Trophoblast cell (in vitro differentiated cells and primary cell): ENCODE measurements around the gene WAPL.

Experiments
- DNase-seq, 2 donors: peaks; one replicate each; pipeline ENCODE4 v3.0.0-alpha.2; 2016
- H2AFZ ChIP-seq: 2 replicates; pipeline ENCODE4 v1.6.1; 2013; ENCODE audit warnings: low read length, moderate library complexity, mild to moderate bottlenecking; ENCODE audit not compliant: insufficient read depth, poor library complexity
- H2AK5ac ChIP-seq: 2 replicates; pipeline ENCODE4 v1.6.1; 2013; ENCODE audit warnings: mild to moderate bottlenecking, low read length
- H2BK120ac ChIP-seq: 2 replicates; pipeline ENCODE4 v1.6.1; 2013; ENCODE audit warnings: low read length, mild to moderate bottlenecking, moderate library complexity; ENCODE audit not compliant: insufficient read depth, poor library complexity
- H2BK12ac ChIP-seq: 2 replicates; pipeline ENCODE4 v1.6.1; 2013; ENCODE audit warnings: mild to moderate bottlenecking, low read length, moderate library complexity
- H2BK5ac ChIP-seq: 2 replicates; pipeline ENCODE4 v1.6.1; 2013; ENCODE audit warnings: low read length, low read depth, moderate library complexity, mild to moderate bottlenecking; ENCODE audit not compliant: poor library complexity
- H3K14ac ChIP-seq: 2 replicates; pipeline ENCODE4 v1.6.1; 2013; ENCODE audit warnings: mild to moderate bottlenecking, low read length
- H3K18ac ChIP-seq: 2 replicates; pipeline ENCODE4 v1.6.1; 2013; ENCODE audit warnings: mild to moderate bottlenecking, low read length
- H3K23ac ChIP-seq: 2 replicates; pipeline ENCODE4 v1.6.1; 2013; ENCODE audit warnings: low read length
- H3K27ac ChIP-seq: 2 replicates; pipeline ENCODE4 v1.5.1; 2013; ENCODE audit warnings: low read depth, mild to moderate bottlenecking, inconsistent platforms, low read length, moderate library complexity
- H3K27me3 ChIP-seq: 2 replicates; pipeline ENCODE4 v1.6.1; 2013; ENCODE audit warnings: inconsistent platforms, mild to moderate bottlenecking, low read length, moderate library complexity; ENCODE audit not compliant: insufficient read depth
- H3K36me3 ChIP-seq, 2 experiments: 1 replicate in 1 of 2; 2 replicates in 1 of 2; pipeline ENCODE4 v1.6.1; 2013; ENCODE audit warnings: low read length in 2 of 2, mild to moderate bottlenecking in 2 of 2, moderate library complexity in 1 of 2; ENCODE audit not compliant: insufficient read depth in 2 of 2, control insufficient read depth in 1 of 2
- H3K4ac ChIP-seq: 2 replicates; pipeline ENCODE4 v1.6.1; 2013; ENCODE audit warnings: low read depth, mild to moderate bottlenecking, low read length, moderate library complexity
- H3K4me1 ChIP-seq, 2 experiments: 1 replicate in 1 of 2; 2 replicates in 1 of 2; pipeline ENCODE4 v1.6.1; 2013; ENCODE audit warnings: low read length in 2 of 2, mild to moderate bottlenecking in 2 of 2, moderate library complexity in 1 of 2; ENCODE audit not compliant: insufficient read depth in 2 of 2, control insufficient read depth in 1 of 2
- H3K4me2 ChIP-seq: 2 replicates; pipeline ENCODE4 v1.6.1; 2013; ENCODE audit warnings: inconsistent platforms, mild to moderate bottlenecking, low read length, moderate library complexity
- H3K4me3 ChIP-seq: 2 replicates; pipeline ENCODE4 v1.5.1; 2013; ENCODE audit warnings: mild to moderate bottlenecking, low read depth, low read length, inconsistent platforms
- H3K79me1 ChIP-seq: one replicate; pipeline ENCODE4 v1.6.1; 2013; ENCODE audit warnings: low read length
- H3K79me2 ChIP-seq: 2 replicates; pipeline ENCODE4 v1.6.1; 2013; ENCODE audit warnings: low read length, mild to moderate bottlenecking; ENCODE audit not compliant: control insufficient read depth, insufficient read depth, poor library complexity
- H3K9ac ChIP-seq: 2 replicates; pipeline ENCODE4 v1.6.1; 2013; ENCODE audit warnings: mild to moderate bottlenecking, low read length
- H3K9me3 ChIP-seq: 2 replicates; pipeline ENCODE4 v1.6.1; 2013; ENCODE audit warnings: low read depth, mild to moderate bottlenecking, control low read depth, inconsistent platforms, low read length; ENCODE audit not compliant: insufficient read depth
- H4K12ac ChIP-seq: 2 replicates; pipeline ENCODE4 v1.6.1; 2013; ENCODE audit warnings: low read depth, mild to moderate bottlenecking, low read length, moderate library complexity
- H4K8ac ChIP-seq: 2 replicates; pipeline ENCODE4 v1.6.1; 2013; ENCODE audit warnings: low read depth, mild to moderate bottlenecking, low read length, moderate library complexity
- H4K91ac ChIP-seq: one replicate; pipeline ENCODE4 v1.6.1; 2013; ENCODE audit warnings: low read depth, mild to moderate bottlenecking, low read length, moderate library complexity
- WGBS: extraction: QIAGEN DNeasy Blood & Tissue Kit; methylation state at CpG from one replicate; pipeline ENCODE4 v1.1.7; 2013; ENCODE audit warnings: missing lambda C conversion rate; ENCODE audit not compliant: insufficient read length, insufficient coverage; ENCODE audit errors: extremely low coverage; 5-methylcytosine and 5-hydroxymethylcytosine counted together

WAPL gene

DNA sequence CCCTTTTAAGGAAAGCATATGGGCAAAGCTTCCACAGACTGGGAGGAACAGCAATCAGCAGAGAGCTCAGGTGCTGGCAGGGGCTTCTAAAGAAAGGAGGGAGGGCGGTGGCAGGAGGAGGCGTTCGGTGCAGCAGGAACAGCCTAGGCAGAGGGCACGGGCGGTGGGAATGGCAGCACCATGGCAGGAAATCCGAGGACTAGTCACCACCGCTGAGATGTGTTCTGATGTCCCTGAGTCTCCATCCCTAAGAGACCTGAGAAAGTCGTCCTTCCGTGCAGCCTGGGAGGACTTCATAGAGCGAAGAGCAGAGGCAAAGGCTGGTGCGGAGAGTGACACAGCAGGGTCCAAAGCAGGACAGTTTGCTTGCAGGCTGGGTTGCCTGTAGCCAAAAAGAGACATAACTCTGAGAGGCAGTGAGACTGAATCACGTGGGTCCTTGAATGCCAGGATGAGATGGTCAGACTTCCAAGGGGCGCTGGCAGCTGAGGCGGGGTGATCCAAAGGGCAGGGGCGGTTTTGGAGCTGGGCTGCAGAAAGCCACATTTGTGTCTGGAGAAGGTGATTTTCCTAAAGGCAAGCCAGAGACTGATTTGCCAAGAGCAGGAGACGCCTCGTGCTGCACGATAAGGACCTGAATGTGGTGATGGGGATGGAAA, 119.2 kb downstream of the WAPL start:
- Histone ChIP-seq H3K9me3 (peaks cover 2% of the 10 kb centered on the region), H3K36me3 (no peaks in the 10 kb centered on the region), H2AK5ac (no peak overlapping the region), H4K12ac (no peak overlapping the region), H3K4me1 (peaks cover 6 to 8% of the 10 kb centered on the region in 2 experiments), H3K9ac (no peak overlapping the region), H2BK5ac (no peak overlapping the region), H3K4me2 (no peak overlapping the region), H3K27ac (no peak overlapping the region), H4K91ac (no peak overlapping the region), H4K8ac (no peak overlapping the region), H3K27me3 (peaks cover 28% of the 10 kb centered on the region), H3K4ac (no peak overlapping the region), H2BK12ac (no peak overlapping the region), H3K18ac (no peak overlapping the region), H3K79me2 (peaks cover 5% of the 10 kb centered on the region), H3K14ac (no peak overlapping the region), H3K79me1 (peaks cover 6% of the 10 kb centered on the region), H3K23ac (no peak overlapping the region), H2BK120ac (no peak overlapping the region), H2AFZ (no peak overlapping the region), H3K4me3 (no peak overlapping the region)
- no CpG with 5 or more reads among the region's 18 CpGs for WGBS
- no peak for DNase-seq

DNA sequence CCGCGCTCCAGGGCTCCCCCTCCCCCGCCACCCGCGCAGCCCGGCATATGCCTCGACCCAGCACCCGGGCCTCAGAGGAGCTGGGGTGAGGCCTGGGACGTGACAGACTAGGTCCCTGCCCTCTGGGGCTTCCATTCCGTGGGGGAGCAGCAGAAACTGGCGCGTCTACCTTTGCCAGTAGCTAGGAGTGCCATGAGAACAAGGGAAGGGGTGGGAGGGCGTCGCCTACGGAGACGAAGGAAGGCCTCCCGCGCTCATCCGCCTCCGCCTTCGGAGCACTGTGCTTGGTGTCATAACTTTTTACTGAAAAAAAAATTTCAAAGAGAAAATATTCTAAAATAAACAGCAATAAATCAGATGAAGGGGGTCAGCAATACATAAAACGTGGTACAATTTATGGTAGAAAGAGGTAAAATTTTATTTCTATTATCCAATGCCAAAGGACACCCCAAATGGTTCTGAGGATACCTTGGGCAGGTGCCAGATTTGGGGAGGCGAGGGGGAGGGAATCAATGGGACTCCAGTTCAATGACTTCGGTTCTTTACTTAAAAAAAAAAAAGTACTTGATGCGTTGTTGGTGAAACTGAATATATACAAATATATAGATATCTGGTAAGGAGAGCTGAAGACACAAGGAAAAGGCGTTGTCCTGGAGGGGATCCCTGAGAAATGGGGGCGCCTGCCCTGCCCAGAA, 119.9 kb downstream of the WAPL start:
- H3K23ac ChIP-seq = no peak overlapping the region
- H3K4me2 ChIP-seq = peak overlapping the region; percentile 94
- peaks cover 28% of the 10 kb centered on the region for H3K27me3 ChIP-seq
- H3K79me1 ChIP-seq = peaks cover 6% of the 10 kb centered on the region
- peaks cover 6 to 8% of the 10 kb centered on the region in 2 experiments for H3K4me1 ChIP-seq
- peak overlapping the region; percentile 37 for H2AFZ ChIP-seq
- peak overlapping the region; percentile 16 for H3K4me3 ChIP-seq
- WGBS = no CpG with 5 or more reads among the region's 27 CpGs
- H2BK5ac ChIP-seq = no peak overlapping the region
- DNase-seq = peak in 1 of 2 donors; percentile 16
- no peak overlapping the region for H3K14ac ChIP-seq
- H3K36me3 ChIP-seq = no peaks in the 10 kb centered on the region
- H4K91ac ChIP-seq = no peak overlapping the region
- H2AK5ac ChIP-seq = no peak overlapping the region
- no peak overlapping the region for H3K4ac ChIP-seq
- no peak overlapping the region for H3K9ac ChIP-seq
- H4K8ac ChIP-seq = no peak overlapping the region
- peaks cover 5% of the 10 kb centered on the region for H3K79me2 ChIP-seq
- no peak overlapping the region for H3K18ac ChIP-seq
- H2BK120ac ChIP-seq = no peak overlapping the region
- no peak overlapping the region for H4K12ac ChIP-seq
- H2BK12ac ChIP-seq = no peak overlapping the region
- no peak overlapping the region for H3K27ac ChIP-seq
- H3K9me3 ChIP-seq = peaks cover 2% of the 10 kb centered on the region

DNA sequence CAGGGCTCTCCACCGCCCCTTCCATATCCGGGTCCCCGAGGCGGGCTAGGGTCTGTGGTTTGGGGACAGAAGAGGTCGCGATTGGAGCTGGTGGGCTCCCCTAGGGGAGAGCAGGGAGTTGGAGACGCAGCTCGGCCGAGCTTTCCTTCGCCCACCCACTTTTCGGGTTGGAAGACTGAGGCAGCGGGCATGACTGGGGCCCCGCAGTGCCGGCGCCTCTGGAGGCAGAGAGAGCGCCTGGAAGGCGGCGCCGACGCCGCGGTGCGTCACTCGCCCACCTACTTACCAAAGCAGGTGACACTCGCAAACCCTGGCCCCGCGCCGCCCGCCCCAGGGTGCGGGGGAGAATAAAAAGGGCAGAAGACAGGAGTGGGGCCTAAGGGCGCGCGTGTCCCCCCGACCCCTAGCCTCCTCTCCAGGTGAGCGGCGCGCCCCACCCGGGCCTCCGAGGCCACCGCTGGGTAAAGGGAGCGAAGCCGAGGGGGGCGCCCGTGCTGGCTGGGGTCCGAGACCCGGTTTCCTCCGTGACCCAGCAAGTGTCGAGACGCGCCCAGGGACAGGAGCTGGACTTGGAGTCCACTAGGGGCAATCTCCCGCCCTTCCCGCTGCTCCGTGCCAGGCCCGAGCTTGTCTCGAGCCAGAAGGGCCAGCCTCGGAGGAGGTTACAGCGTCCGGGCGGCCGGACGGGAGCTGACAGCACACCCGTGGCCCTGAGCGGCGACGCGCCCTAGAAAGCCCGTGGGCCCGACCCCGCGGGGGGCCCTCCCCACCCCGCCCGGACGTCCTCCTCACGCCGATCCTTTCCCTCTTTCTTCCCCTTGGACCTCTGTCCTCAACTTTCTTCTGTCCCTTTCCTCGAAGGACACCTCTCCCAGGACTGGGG, 120.6 kb downstream of the WAPL start:
- H3K4me3 ChIP-seq = peak overlapping the region; percentile 80
- peaks cover 6 to 8% of the 10 kb centered on the region in 2 experiments for H3K4me1 ChIP-seq
- H3K9me3 ChIP-seq = peaks cover 2% of the 10 kb centered on the region
- H4K8ac ChIP-seq = peak overlapping the region; percentile 79
- H2BK12ac ChIP-seq = peak overlapping the region; percentile 0
- H4K12ac ChIP-seq = peak overlapping the region; percentile 11
- H3K79me1 ChIP-seq = peaks cover 6% of the 10 kb centered on the region
- H4K91ac ChIP-seq = peak overlapping the region; percentile 20
- H2BK5ac ChIP-seq = no peak overlapping the region
- H3K79me2 ChIP-seq = peaks cover 5% of the 10 kb centered on the region
- no peak overlapping the region for H3K4ac ChIP-seq
- peak overlapping the region; percentile 24 for H3K18ac ChIP-seq
- H3K9ac ChIP-seq = peak overlapping the region; percentile 41
- peak overlapping the region; percentile 88 for H2AFZ ChIP-seq
- peak overlapping the region; percentile 42 for H3K14ac ChIP-seq
- H3K27me3 ChIP-seq = peaks cover 28% of the 10 kb centered on the region
- H2AK5ac ChIP-seq = no peak overlapping the region
- DNase-seq = peak; percentile 70 to 73
- H3K23ac ChIP-seq = no peak overlapping the region
- no peak overlapping the region for H2BK120ac ChIP-seq
- H3K4me2 ChIP-seq = peak overlapping the region; percentile 94
- WGBS = no CpG with 5 or more reads among the region's 76 CpGs
- no peak overlapping the region for H3K27ac ChIP-seq
- H3K36me3 ChIP-seq = no peaks in the 10 kb centered on the region
